ENCODE results near the gene LDLR. TPM values are rescaled to one million over a fixed set of nuclear protein-coding genes. Genes with fewer than 3 reads are reported as not detected.

Gene LDLR
- total and polyA plus RNA-seq, 2 of the 4 experiments (the other 2 are of a cell fraction) = 45.2 to 53.8 TPM

DNA sequence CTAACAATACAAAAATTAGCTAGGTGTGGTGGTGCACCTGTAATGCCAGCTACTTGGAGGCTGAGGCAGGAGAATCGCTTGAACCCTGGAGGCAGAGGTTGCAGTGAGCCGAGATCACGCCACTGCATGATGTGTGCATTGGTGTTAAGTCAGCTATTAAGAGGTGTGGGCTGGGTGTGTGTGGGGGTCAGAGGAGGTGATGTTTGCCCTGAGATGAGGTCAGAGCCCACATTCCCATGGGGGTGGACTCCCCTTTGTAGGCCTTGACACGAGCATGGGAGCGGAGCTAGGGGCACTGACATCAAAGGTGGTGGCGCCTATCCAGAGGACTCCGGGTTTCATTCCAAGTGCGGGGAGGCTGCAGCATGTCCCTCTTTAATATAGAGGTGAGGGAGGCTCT, 34.6 kb upstream of the LDLR start:
- H4K20me1 ChIP-seq (ENCODE audit: insufficient read depth, low read length) = peaks cover 8% of the 10 kb centered on the region; the same call in 1 of the 2 replicates
- no peak overlapping the region for H3K56ac ChIP-seq (ENCODE audit: extremely low read depth, insufficient read depth, low read length)
- intact Hi-C loops (cut with micrococcal nuclease) = no loop called here
- no peak overlapping the region for H2BK20ac ChIP-seq (ENCODE audit: low read depth, low read length)
- H3K27ac ChIP-seq (ENCODE audit: insufficient read depth, low read length) = no peak overlapping the region
- no TSS peak for BruUV-seq (replicated peaks)
- no peak overlapping the region for H3K4me2 ChIP-seq (ENCODE audit: low read depth, low read length)
- H3K14ac ChIP-seq (replicated peaks; ENCODE audit: low read depth, low read length) = no peak overlapping the region
- peaks cover 14 to 55% of the 10 kb centered on the region in 2 experiments for H3K79me1 ChIP-seq (ENCODE audit: low read depth in 1 of 2, low read length in 2 of 2)
- H3K9me1 ChIP-seq (ENCODE audit: insufficient read depth, low read length) = 0 out of 2 replicates have a peak, but pooled peaks cover 3% of the 10 kb centered on the region
- H2BK5ac ChIP-seq (ENCODE audit: low read depth, low read length, poor library complexity, severe bottlenecking) = no peak overlapping the region
- no peaks in the 10 kb centered on the region for H3K27me3 ChIP-seq (ENCODE audit: control insufficient read depth, insufficient read depth, low read length)
- no peak overlapping the region for H4K8ac ChIP-seq (ENCODE audit: low read depth in 2 of 2, low read length in 2 of 2)
- in situ Hi-C loops (cut with MboI; ENCODE audit: low sequenced_read_pairs) = no loop called here
- H3K4me3 ChIP-seq (ENCODE audit: insufficient read depth, low read depth, low read length) = no peak overlapping the region
- H4K91ac ChIP-seq (ENCODE audit: insufficient read depth, low read depth, low read length) = no peak overlapping the region
- no peak overlapping the region for H2AFZ ChIP-seq (replicated peaks; ENCODE audit: low read length, poor library complexity)
- H2AK9ac ChIP-seq (replicated peaks; ENCODE audit: low read depth, low read length, poor library complexity) = no peak overlapping the region
- POLR2A ChIA-PET (ENCODE audit: unreplicated experiment) = no interaction called here
- ATAC-seq (ENCODE audit: low read depth) (no peak), DNase-seq (no peak)
- H4K5ac ChIP-seq (ENCODE audit: low read depth, low read length) = no peak overlapping the region
- no peak overlapping the region for H3K18ac ChIP-seq (ENCODE audit: low read depth, low read length)
- CTCF ChIA-PET = no interaction called here
- WGBS, 2 experiments (ENCODE audit: extremely low coverage in 2 of 2, insufficient read length in 1 of 2) = 80% methylated on average over 3 of the region's 8 CpGs; no CpG with 5 or more reads in 1 of the 2 experiments
- TF ChIP-seq RAD21 (IDR thresholded peaks at IDR 0.05; ENCODE audit: low read length) (no peak), CHD1 (IDR thresholded peaks at IDR 0.05; ENCODE audit: low read depth, low read length) (no peak), FOS (IDR thresholded peaks at IDR 0.05; ENCODE audit: low read depth, low read length) (no peak), BHLHE40 (IDR thresholded peaks at IDR 0.05; ENCODE audit: low read depth, low read length) (no peak), RFX5 (IDR thresholded peaks at IDR 0.05; ENCODE audit: low read depth, low read length) (no peak), MXI1 (IDR thresholded peaks at IDR 0.05; ENCODE audit: borderline replicate concordance, low read depth, low read length) (no peak), NFE2L2 (IDR thresholded peaks at IDR 0.05; ENCODE audit: low read depth, low read length) (no peak), POLR2A (IDR thresholded peaks at IDR 0.05; ENCODE audit: low read depth, low read length) (no peak), MAFK (IDR thresholded peaks at IDR 0.05; ENCODE audit: low read depth, low read length) (no peak), CEBPB (IDR thresholded peaks at IDR 0.05; ENCODE audit: low read depth, low read length) (no peak), MAZ (IDR thresholded peaks at IDR 0.05; ENCODE audit: borderline replicate concordance, low read depth, low read length) (no peak), RCOR1 (IDR thresholded peaks at IDR 0.05; ENCODE audit: insufficient replicate concordance, low read length) (no peak), SMC3 (IDR thresholded peaks at IDR 0.05; ENCODE audit: low read depth, low read length) (no peak)
- TF ChIP-seq, protein P1, sequence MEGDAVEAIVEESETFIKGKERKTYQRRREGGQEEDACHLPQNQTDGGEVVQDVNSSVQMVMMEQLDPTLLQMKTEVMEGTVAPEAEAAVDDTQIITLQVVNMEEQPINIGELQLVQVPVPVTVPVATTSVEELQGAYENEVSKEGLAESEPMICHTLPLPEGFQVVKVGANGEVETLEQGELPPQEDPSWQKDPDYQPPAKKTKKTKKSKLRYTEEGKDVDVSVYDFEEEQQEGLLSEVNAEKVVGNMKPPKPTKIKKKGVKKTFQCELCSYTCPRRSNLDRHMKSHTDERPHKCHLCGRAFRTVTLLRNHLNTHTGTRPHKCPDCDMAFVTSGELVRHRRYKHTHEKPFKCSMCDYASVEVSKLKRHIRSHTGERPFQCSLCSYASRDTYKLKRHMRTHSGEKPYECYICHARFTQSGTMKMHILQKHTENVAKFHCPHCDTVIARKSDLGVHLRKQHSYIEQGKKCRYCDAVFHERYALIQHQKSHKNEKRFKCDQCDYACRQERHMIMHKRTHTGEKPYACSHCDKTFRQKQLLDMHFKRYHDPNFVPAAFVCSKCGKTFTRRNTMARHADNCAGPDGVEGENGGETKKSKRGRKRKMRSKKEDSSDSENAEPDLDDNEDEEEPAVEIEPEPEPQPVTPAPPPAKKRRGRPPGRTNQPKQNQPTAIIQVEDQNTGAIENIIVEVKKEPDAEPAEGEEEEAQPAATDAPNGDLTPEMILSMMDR (conservative IDR thresholded peaks at IDR 0.05; ENCODE audit: low read depth, low read length) = no peak
- TF ChIP-seq, protein P2, sequence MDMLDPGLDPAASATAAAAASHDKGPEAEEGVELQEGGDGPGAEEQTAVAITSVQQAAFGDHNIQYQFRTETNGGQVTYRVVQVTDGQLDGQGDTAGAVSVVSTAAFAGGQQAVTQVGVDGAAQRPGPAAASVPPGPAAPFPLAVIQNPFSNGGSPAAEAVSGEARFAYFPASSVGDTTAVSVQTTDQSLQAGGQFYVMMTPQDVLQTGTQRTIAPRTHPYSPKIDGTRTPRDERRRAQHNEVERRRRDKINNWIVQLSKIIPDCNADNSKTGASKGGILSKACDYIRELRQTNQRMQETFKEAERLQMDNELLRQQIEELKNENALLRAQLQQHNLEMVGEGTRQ (IDR thresholded peaks at IDR 0.05; ENCODE audit: low read depth, low read length) = no peak
- TF ChIP-seq, protein P3, sequence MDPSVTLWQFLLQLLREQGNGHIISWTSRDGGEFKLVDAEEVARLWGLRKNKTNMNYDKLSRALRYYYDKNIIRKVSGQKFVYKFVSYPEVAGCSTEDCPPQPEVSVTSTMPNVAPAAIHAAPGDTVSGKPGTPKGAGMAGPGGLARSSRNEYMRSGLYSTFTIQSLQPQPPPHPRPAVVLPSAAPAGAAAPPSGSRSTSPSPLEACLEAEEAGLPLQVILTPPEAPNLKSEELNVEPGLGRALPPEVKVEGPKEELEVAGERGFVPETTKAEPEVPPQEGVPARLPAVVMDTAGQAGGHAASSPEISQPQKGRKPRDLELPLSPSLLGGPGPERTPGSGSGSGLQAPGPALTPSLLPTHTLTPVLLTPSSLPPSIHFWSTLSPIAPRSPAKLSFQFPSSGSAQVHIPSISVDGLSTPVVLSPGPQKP (IDR thresholded peaks at IDR 0.05; ENCODE audit: borderline replicate concordance, low read depth, low read length) = no peak
- dilution Hi-C loops (cut with HindIII; ENCODE audit: low sequenced_read_pairs, unreplicated experiment) = no loop called here
- H3K4me1 ChIP-seq (ENCODE audit: control insufficient read depth, insufficient read depth, low read length) = no peaks in the 10 kb centered on the region
- peaks cover 52% of the 10 kb centered on the region for H3K36me3 ChIP-seq (ENCODE audit: control insufficient read depth, insufficient read depth, low read length)
- H2BK15ac ChIP-seq (ENCODE audit: low read depth, low read length) = no peak overlapping the region
- H2BK120ac ChIP-seq (ENCODE audit: low read depth, low read length) = no peak overlapping the region
- no peak overlapping the region for H3K4ac ChIP-seq (ENCODE audit: low read depth, low read length)
- H3K23ac ChIP-seq (ENCODE audit: low read depth, low read length) = no peak overlapping the region
- H2AK5ac ChIP-seq (ENCODE audit: low read depth, low read length) = no peak overlapping the region
- H3K9me3 ChIP-seq (ENCODE audit: control insufficient read depth, insufficient read depth, low read length) = no peaks in the 10 kb centered on the region
- H3K9ac ChIP-seq (ENCODE audit: low read depth, low read length) = no peak overlapping the region
